ENCODE measurements around the gene OR5L1.

Gene OR5L1

GRCh38 chr11:55811067-55811466 lies at the start of gene OR5L1:
Gene OR5L1, plus strand, starts transcription at chr11:55811367. Its CDS starts 100 bp downstream, at chr11:55811467.
- DNase-seq (ENCODE audit: low read depth): no peak

- DNase-seq (ENCODE audit: low read depth): no peak
Measured at GRCh38 chr11:55773138-55773537, 38.0 kb upstream of the OR5L1 start, which contains the start of gene OR5D13. Gene OR5D13, plus strand, starts transcription at chr11:55773438. Its CDS starts 0 bp downstream, at chr11:55773438.

GRCh38 chr11:55791606-55792005 lies 19.6 kb upstream of the OR5L1 start:
- no peak for DNase-seq (ENCODE audit: low read depth)

- DNase-seq (ENCODE audit: low read depth): no peak
Measured at GRCh38 chr11:55793321-55793720, 17.8 kb upstream of the OR5L1 start.

- DNase-seq (ENCODE audit: low read depth): no peak
Measured at GRCh38 chr11:55795256-55795655, 15.9 kb upstream of the OR5L1 start, which contains the start of gene OR5D14. Gene OR5D14, plus strand, starts transcription at chr11:55795556. Its CDS starts 0 bp downstream, at chr11:55795556.

- DNase-seq (ENCODE audit: low read depth): no peak
Measured at GRCh38 chr11:55806248-55806647, 4.9 kb upstream of the OR5L1 start.

- DNase-seq (ENCODE audit: low read depth): no peak
Measured at GRCh38 chr11:55819330-55819729, 8.2 kb downstream of the OR5L1 start, which contains the start of gene OR5D18. Gene OR5D18, plus strand, starts transcription at chr11:55819630. Its CDS starts 0 bp downstream, at chr11:55819630.

- DNase-seq (ENCODE audit: low read depth): no peak
Measured at GRCh38 chr11:55826919-55827318, 15.8 kb downstream of the OR5L1 start, which contains the start of gene OR5L2. Gene OR5L2, plus strand, starts transcription at chr11:55827219. Its CDS starts 0 bp downstream, at chr11:55827219.

GRCh38 chr11:55838452-55838851 lies 27.3 kb downstream of the OR5L1 start, which contains the start of gene OR5D16:
Gene OR5D16, plus strand, starts transcription at chr11:55838752. Its CDS starts 0 bp downstream, at chr11:55838752.
- no peak for DNase-seq (ENCODE audit: low read depth)

GRCh38 chr11:55847453-55847852 lies 36.3 kb downstream of the OR5L1 start:
- DNase-seq (ENCODE audit: low read depth): no peak

- no peak for DNase-seq (ENCODE audit: low read depth)
Measured at GRCh38 chr11:55849037-55849436, 37.9 kb downstream of the OR5L1 start.

GRCh38 chr11:55852141-55852540 lies 41.0 kb downstream of the OR5L1 start:
- no peak for DNase-seq (ENCODE audit: low read depth)

GRCh38 chr11:55854704-55855103 lies 43.5 kb downstream of the OR5L1 start:
- DNase-seq (ENCODE audit: low read depth): no peak
